HG03060 (cell line): Measurements from ENCODE around the gene BTBD19.
"Not testable (repeated sequence)": the region's sequence is repeated elsewhere in the genome, so short reads cannot be mapped to it uniquely, and the experiment has no call there.

ENCODE experiments used
- ATAC-seq: cut with Tn5 transposase; IDR thresholded peaks from one replicate; pipeline ENCODE4 v1.9.1; 2021; ENCODE audit warnings: low read depth, moderate number of reproducible peaks; ENCODE audit not compliant: unreplicated experiment

The BTBD19 gene

GRCh38 chr1:44786841-44787426 is 21.4 kb upstream of the BTBD19 start:
- ATAC-seq, result no peak

GRCh38 chr1:44787506-44787905 is 20.8 kb upstream of the BTBD19 start:
- no peak for ATAC-seq

- ATAC-seq, result no peak
These were observed 20.0 kb upstream of the BTBD19 start, which contains the start of gene BEST4 for GRCh38 chr1:44788120-44788860. Gene BEST4 (minus strand): TSS chr1:44788170. CDS start chr1:44787705, 465 bp downstream.

- no peak for ATAC-seq
These were observed 17.1 kb upstream of the BTBD19 start for GRCh38 chr1:44790968-44791801.

- no peak for ATAC-seq
These were observed 15.4 kb upstream of the BTBD19 start for GRCh38 chr1:44792736-44793502.

GRCh38 chr1:44797886-44798285 is 10.4 kb upstream of the BTBD19 start:
- not testable (repeated sequence) for ATAC-seq

- no peak for ATAC-seq
These were observed 9.6 kb upstream of the BTBD19 start for GRCh38 chr1:44798481-44799365.

- ATAC-seq, result peak; percentile 59
These were observed 8.3 kb upstream of the BTBD19 start, which contains the start of gene PLK3 for GRCh38 chr1:44799770-44800584. Gene PLK3 (plus strand): TSS chr1:44800377. CDS start chr1:44800464, 87 bp downstream.

GRCh38 chr1:44801491-44802305 is 6.6 kb upstream of the BTBD19 start:
- ATAC-seq, result no peak

GRCh38 chr1:44802306-44803061 is 5.8 kb upstream of the BTBD19 start:
- no peak for ATAC-seq

GRCh38 chr1:44803062-44803311 is 5.3 kb upstream of the BTBD19 start:
- no peak for ATAC-seq

GRCh38 chr1:44803312-44804095 is 4.8 kb upstream of the BTBD19 start:
- no peak for ATAC-seq

GRCh38 chr1:44805311-44806024 is 2.9 kb upstream of the BTBD19 start:
- no peak for ATAC-seq

- no peak for ATAC-seq
These were observed 2.2 kb upstream of the BTBD19 start for GRCh38 chr1:44806025-44806703.

GRCh38 chr1:44806704-44807363 is 1.5 kb upstream of the BTBD19 start, which contains the start of gene DYNLT4:
Gene DYNLT4 (minus strand): TSS chr1:44807351. CDS start chr1:44806668, 683 bp downstream.
- no peak for ATAC-seq
